GM23248 (cell line): Measurements from ENCODE around the gene DRAM1. TPM values are rescaled to one million over a fixed set of nuclear protein-coding genes. Genes with fewer than 3 reads are reported as not detected.
"Not testable (repeated sequence)": the region's sequence is repeated elsewhere in the genome, so short reads cannot be mapped to it uniquely, and the experiment has no call there.

Experiments
- DNase-seq: peaks from one replicate; pipeline ENCODE4 v3.0.0-alpha.2; 2015
- H2AFZ ChIP-seq: fragments of 200-600 bp; sonication (generic); 2 replicates; pipeline ENCODE4 v1.6.1; 2016; ENCODE audit warnings: antibody characterized with exemption
- H3F3A ChIP-seq: fragments of 200-600 bp; sonication (generic); 2 replicates; pipeline ENCODE4 v1.6.1; 2016; ENCODE audit warnings: mild to moderate bottlenecking, antibody characterized with exemption, mixed run types; ENCODE audit not compliant: insufficient read depth
- H3K27ac ChIP-seq: fragments of 200-600 bp; sonication (generic); 2 replicates; pipeline ENCODE4 v1.5.1; 2016; ENCODE audit warnings: mild to moderate bottlenecking
- H3K27me3 ChIP-seq: fragments of 200-600 bp; sonication (generic); replicated peaks from 2 replicates; pipeline ENCODE4 v1.6.1; 2016; ENCODE audit warnings: mild to moderate bottlenecking; ENCODE audit not compliant: insufficient read depth
- H3K36me3 ChIP-seq: fragments of 200-600 bp; sonication (generic); 2 replicates; pipeline ENCODE4 v1.6.1; 2016; ENCODE audit warnings: low read depth, mild to moderate bottlenecking
- H3K4me1 ChIP-seq: fragments of 200-600 bp; sonication (generic); 2 replicates; pipeline ENCODE4 v1.6.1; 2016; ENCODE audit warnings: mild to moderate bottlenecking; ENCODE audit not compliant: insufficient read depth
- H3K4me2 ChIP-seq: fragments of 200-600 bp; sonication (generic); one replicate; pipeline ENCODE4 v1.6.1; 2016; ENCODE audit warnings: mild to moderate bottlenecking; ENCODE audit not compliant: unreplicated experiment
- H3K4me3 ChIP-seq: fragments of 200-600 bp; sonication (generic); 2 replicates; pipeline ENCODE4 v1.5.1; 2016; ENCODE audit warnings: mild to moderate bottlenecking
- H3K79me2 ChIP-seq: fragments of 200-600 bp; sonication (generic); 2 replicates; pipeline ENCODE4 v1.6.1; 2016; ENCODE audit warnings: mild to moderate bottlenecking; ENCODE audit not compliant: insufficient read depth
- H3K9ac ChIP-seq: fragments of 200-600 bp; sonication (generic); 2 replicates; pipeline ENCODE4 v1.6.1; 2016; ENCODE audit warnings: mild to moderate bottlenecking
- H3K9me2 ChIP-seq: fragments of 200-600 bp; sonication (generic); 2 replicates; pipeline ENCODE4 v1.6.1; 2016; ENCODE audit warnings: mixed run types, mild to moderate bottlenecking, moderate library complexity; ENCODE audit not compliant: insufficient read depth
- H3K9me3 ChIP-seq: fragments of 200-600 bp; sonication (generic); one replicate; pipeline ENCODE4 v1.6.1; 2017; ENCODE audit warnings: low read depth
- H4K20me1 ChIP-seq: fragments of 200-600 bp; sonication (generic); 2 replicates; pipeline ENCODE4 v1.6.0; 2016; ENCODE audit not compliant: insufficient read depth
- EZH2 ChIP-seq: fragments of 200-600 bp; sonication (generic); IDR thresholded peaks from 2 replicates; pipeline ENCODE4 v1.6.1; 2018; ENCODE audit warnings: antibody characterized with exemption, mild to moderate bottlenecking; ENCODE audit not compliant: insufficient read depth, poor library complexity, severe bottlenecking
- EZH2phosphoT487 ChIP-seq: fragments of 200-600 bp; sonication (generic); IDR thresholded peaks from 2 replicates; pipeline ENCODE4 v1.6.1; 2018; ENCODE audit warnings: antibody characterized with exemption, moderate library complexity, mild to moderate bottlenecking, low read depth; ENCODE audit not compliant: insufficient read depth
- WGBS, 2 experiments: methylation state at CpG; one replicate each; pipeline ENCODE4 v1.1.6; 2015 to 2017; ENCODE audit warnings: low lambda C conversion rate in 2 of 2, low coverage in 1 of 2; ENCODE audit errors: missing lambda C conversion rate in 2 of 2; 5-methylcytosine and 5-hydroxymethylcytosine counted together
- in situ Hi-C: fragments of 300-500 bp; cut with MboI; formaldehyde crosslinking; loops from 2 replicates; pipeline ENCODE4 v1.15.0; 2020
- polyA plus RNA-seq: library from polyadenylated mRNA; unstranded; fragments of >200 nt; fragmentation: Nextera tagmentation; extraction: Ambion mirVana; gene quantifications from 2 replicates; pipeline ENCODE4 v1.2.1, GENCODE V29; 2016
- total RNA-seq: library from RNA; depleted of rRNA; stranded (reverse); fragments of >200 nt; shearing (Covaris generic); gene quantifications from 2 replicates; pipeline ENCODE4 v1.2.3, GENCODE V29; 2014

DRAM1 gene
- total and polyA plus RNA-seq, 2 experiments from 2014 or later = 86.8 to 99.2 TPM

DNA sequence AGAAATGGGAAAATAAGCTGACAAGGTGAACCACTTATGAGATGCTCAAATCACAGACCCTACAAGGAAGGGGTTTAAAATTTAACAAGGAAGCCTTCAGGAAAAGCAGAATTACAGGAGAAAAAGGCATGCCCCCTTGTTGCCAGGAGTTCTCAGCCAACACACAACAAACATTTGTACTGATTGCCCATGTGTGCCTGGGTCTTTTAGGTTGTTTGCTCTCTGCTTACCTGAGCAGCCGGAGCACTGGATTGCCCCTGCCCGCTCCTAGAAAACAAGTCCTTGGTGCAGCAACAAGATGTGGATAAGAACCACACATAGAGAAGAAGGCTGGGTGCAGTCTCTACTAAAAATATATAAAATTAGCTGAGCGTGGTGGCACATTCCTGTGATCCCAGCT is 3.4 kb downstream of the DRAM1 start:
- Histone ChIP-seq H3K4me1 (peaks cover 14% of the 10 kb centered on the region), H3K27ac (no peak overlapping the region), H3K79me2 (peaks cover 77% of the 10 kb centered on the region), H3K27me3 (no peaks in the 10 kb centered on the region), H4K20me1 (no peaks in the 10 kb centered on the region), H3K9ac (no peak overlapping the region), H3K4me2 (no peak overlapping the region), H3K36me3 (0 out of 2 replicates have a peak, but pooled peaks cover 13% of the 10 kb centered on the region), H2AFZ (no peak overlapping the region), H3K4me3 (no peak overlapping the region), H3K9me3 (no peaks in the 10 kb centered on the region), H3K9me2 (no peaks in the 10 kb centered on the region), H3F3A (peaks cover 9% of the 10 kb centered on the region)
- in situ Hi-C loops = no loop called here
- no peak for TF ChIP-seq EZH2phosphoT487
- TF ChIP-seq EZH2 = no peak
- 93 to 96% methylated on average over 3 of the region's 3 CpGs for WGBS, 2 experiments
- DNase-seq = no peak

GRCh38 chr12:101881228-101881627 is 3.8 kb downstream of the DRAM1 start:
- Histone ChIP-seq H3K27ac (no peak overlapping the region), H2AFZ (no peak overlapping the region), H3K79me2 (peaks cover 82% of the 10 kb centered on the region), H3K9ac (no peak overlapping the region), H3K4me1 (peaks cover 11% of the 10 kb centered on the region), H3K4me3 (no peak overlapping the region), H3K27me3 (no peaks in the 10 kb centered on the region), H3K4me2 (no peak overlapping the region), H3F3A (peaks cover 5% of the 10 kb centered on the region), H3K9me3 (no peaks in the 10 kb centered on the region), H4K20me1 (no peaks in the 10 kb centered on the region), H3K9me2 (no peaks in the 10 kb centered on the region), H3K36me3 (0 out of 2 replicates have a peak, but pooled peaks cover 13% of the 10 kb centered on the region)
- in situ Hi-C loops = no loop called here
- 99% methylated on average over 4 of the region's 4 CpGs for WGBS, 2 experiments
- DNase-seq = no peak
- TF ChIP-seq EZH2 (no peak), EZH2phosphoT487 (no peak)

DNA sequence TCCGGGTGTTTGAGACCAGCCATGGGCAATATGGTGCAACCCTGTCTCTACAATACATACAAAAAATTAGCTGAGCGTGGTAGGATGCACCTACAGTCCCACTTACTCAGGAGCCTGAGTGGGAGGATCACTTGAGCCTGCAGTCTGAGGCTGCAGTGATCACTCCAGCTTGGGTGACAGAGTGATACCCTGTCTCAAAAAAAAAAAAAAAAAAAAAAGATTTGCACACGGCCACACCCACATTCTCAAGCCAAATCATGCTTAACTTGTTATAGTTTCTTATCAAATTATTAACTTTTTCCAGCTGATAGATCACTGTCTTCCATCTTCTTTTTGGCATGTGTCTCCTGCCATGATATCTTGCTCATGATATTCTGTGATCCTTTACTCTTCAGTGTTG is 6.8 kb downstream of the DRAM1 start:
- Histone ChIP-seq H3K9me3 (no peaks in the 10 kb centered on the region), H3K36me3 (0 out of 2 replicates have a peak, but pooled peaks cover 17% of the 10 kb centered on the region), H3K27me3 (no peaks in the 10 kb centered on the region), H3K27ac (no peak overlapping the region), H3F3A (no peaks in the 10 kb centered on the region), H3K9me2 (no peaks in the 10 kb centered on the region), H3K79me2 (peaks cover 96% of the 10 kb centered on the region), H2AFZ (no peak overlapping the region), H3K9ac (no peak overlapping the region), H3K4me1 (peaks cover 2% of the 10 kb centered on the region; the same call in 1 of the 2 replicates), H3K4me3 (no peak overlapping the region), H3K4me2 (no peak overlapping the region), H4K20me1 (no peaks in the 10 kb centered on the region)
- in situ Hi-C loops = no loop called here
- 90% methylated on average over 3 of the region's 3 CpGs for WGBS, 2 experiments
- TF ChIP-seq EZH2phosphoT487 = no peak
- no peak for DNase-seq

DNA sequence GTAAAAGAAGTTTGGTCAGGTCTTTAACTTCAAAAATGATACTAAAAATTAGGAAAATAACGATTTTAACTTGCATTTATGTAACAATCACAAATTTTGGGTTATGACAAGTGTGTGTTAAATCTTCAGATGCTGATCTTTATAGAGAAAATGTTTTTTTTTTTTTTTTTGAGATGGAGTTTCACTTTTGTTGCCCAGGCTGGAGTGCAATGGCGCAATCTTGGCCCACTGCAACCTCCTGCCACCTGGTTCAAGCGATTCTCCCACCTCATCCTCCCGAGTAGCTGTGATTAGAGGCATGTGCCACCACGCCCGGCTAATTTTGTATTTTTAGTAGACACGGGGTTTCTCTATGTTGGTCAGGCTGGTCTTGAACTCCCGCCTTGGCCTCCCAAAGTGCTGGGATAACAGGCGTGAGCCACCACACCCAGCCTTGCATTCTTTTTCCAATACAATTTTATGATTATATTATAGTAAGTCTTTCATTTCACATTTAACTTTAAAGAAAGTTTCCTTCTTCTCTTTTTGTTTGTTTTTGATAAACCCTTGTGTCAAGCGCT is 7.5 kb downstream of the DRAM1 start:
- WGBS, 2 experiments = 95 to 97% methylated on average over 10 of the region's 10 CpGs
- H3K9me3 ChIP-seq, H3K9me2 ChIP-seq, H3K27ac ChIP-seq, H3K9ac ChIP-seq, H2AFZ ChIP-seq, H3K4me3 ChIP-seq, H3F3A ChIP-seq, H4K20me1 ChIP-seq, H3K4me1 ChIP-seq, DNase-seq, H3K4me2 ChIP-seq, in situ Hi-C loops, H3K27me3 ChIP-seq: not testable (repeated sequence)
- H3K79me2 ChIP-seq = peaks cover 96% of the 10 kb centered on the region
- H3K36me3 ChIP-seq = 0 out of 2 replicates have a peak, but pooled peaks cover 19% of the 10 kb centered on the region
